ENCODE measurements around the gene PRKAG1.

PRKAG1 gene

DNA sequence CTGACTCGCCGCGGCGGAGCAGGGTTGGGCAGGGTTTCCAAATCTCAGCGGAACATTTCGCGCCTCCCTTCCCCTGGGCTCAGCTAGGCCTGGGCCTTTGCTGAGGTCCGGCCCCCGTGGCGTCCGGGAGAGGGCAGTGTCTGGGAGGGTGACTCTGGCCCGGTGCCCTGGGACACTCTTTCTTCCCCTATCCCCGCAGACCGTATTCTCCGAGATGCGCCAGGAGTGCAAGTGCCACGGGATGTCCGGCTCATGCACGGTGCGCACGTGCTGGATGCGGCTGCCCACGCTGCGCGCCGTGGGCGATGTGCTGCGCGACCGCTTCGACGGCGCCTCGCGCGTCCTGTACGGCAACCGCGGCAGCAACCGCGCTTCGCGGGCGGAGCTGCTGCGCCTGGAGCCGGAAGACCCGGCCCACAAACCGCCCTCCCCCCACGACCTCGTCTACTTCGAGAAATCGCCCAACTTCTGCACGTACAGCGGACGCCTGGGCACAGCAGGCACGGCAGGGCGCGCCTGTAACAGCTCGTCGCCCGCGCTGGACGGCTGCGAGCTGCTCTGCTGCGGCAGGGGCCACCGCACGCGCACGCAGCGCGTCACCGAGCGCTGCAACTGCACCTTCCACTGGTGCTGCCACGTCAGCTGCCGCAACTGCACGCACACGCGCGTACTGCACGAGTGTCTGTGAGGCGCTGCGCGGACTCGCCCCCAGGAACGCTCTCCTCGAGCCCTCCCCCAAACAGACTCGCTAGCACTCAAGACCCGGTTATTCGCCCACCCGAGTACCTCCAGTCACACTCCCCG, 37.4 kb downstream of the PRKAG1 start:
- TF ChIP-seq, protein P1, sequence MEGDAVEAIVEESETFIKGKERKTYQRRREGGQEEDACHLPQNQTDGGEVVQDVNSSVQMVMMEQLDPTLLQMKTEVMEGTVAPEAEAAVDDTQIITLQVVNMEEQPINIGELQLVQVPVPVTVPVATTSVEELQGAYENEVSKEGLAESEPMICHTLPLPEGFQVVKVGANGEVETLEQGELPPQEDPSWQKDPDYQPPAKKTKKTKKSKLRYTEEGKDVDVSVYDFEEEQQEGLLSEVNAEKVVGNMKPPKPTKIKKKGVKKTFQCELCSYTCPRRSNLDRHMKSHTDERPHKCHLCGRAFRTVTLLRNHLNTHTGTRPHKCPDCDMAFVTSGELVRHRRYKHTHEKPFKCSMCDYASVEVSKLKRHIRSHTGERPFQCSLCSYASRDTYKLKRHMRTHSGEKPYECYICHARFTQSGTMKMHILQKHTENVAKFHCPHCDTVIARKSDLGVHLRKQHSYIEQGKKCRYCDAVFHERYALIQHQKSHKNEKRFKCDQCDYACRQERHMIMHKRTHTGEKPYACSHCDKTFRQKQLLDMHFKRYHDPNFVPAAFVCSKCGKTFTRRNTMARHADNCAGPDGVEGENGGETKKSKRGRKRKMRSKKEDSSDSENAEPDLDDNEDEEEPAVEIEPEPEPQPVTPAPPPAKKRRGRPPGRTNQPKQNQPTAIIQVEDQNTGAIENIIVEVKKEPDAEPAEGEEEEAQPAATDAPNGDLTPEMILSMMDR (conservative IDR thresholded peaks at IDR 0.05; ENCODE audit: low read length) = no peak
- no peak overlapping the region for H3K4me3 ChIP-seq (ENCODE audit: low read length)
- DNase-seq (ENCODE audit: low read depth) = no peak

GRCh38 chr12:48980389-48980952, 38.1 kb downstream of the PRKAG1 start:
- DNase-seq (ENCODE audit: low read depth) = no peak
- H3K4me3 ChIP-seq (ENCODE audit: low read length) = no peak overlapping the region
- TF ChIP-seq, protein P1 (conservative IDR thresholded peaks at IDR 0.05; ENCODE audit: low read length) = no peak

DNA sequence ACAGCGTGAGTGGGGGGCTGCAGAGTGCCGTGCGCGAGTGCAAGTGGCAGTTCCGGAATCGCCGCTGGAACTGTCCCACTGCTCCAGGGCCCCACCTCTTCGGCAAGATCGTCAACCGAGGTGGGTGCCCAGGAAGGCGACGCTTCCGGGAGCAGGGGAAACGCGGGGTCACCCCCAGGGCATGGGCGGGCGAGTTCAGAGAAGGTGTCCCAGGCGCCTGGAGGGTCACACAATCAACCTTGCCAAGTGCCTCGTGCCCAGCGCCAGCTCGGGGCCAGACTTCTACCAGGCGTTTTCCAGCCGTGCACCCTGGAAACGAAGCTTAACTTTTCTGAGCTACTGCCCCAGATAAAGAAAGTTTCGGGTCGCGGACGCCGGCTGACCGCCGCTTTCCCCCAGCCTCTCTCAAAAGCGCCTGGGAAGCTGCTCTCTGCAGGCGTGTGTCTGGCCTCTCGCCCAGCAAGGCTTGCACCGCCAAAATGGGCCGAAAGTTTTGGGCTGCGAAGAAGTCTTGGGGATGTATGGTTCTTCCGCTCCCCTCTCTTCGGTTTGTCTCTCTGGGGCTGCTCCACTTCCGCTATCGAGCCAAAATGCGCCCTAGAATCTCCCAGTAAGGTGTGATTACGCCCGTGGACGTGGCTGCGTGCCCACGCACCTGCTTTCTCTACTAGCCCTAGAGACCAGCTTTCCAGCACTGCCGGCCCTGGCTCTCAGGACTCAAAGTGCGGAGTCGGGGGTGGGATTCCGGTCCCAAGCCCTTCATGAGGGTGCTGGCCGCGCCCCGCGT, 38.8 kb downstream of the PRKAG1 start:
- H3K4me3 ChIP-seq (ENCODE audit: low read length) = peak overlapping the region; percentile 9; the same call in 1 of the 2 replicates
- TF ChIP-seq, protein P1 (conservative IDR thresholded peaks at IDR 0.05; ENCODE audit: low read length) = no peak
- no peak for DNase-seq (ENCODE audit: low read depth)

DNA sequence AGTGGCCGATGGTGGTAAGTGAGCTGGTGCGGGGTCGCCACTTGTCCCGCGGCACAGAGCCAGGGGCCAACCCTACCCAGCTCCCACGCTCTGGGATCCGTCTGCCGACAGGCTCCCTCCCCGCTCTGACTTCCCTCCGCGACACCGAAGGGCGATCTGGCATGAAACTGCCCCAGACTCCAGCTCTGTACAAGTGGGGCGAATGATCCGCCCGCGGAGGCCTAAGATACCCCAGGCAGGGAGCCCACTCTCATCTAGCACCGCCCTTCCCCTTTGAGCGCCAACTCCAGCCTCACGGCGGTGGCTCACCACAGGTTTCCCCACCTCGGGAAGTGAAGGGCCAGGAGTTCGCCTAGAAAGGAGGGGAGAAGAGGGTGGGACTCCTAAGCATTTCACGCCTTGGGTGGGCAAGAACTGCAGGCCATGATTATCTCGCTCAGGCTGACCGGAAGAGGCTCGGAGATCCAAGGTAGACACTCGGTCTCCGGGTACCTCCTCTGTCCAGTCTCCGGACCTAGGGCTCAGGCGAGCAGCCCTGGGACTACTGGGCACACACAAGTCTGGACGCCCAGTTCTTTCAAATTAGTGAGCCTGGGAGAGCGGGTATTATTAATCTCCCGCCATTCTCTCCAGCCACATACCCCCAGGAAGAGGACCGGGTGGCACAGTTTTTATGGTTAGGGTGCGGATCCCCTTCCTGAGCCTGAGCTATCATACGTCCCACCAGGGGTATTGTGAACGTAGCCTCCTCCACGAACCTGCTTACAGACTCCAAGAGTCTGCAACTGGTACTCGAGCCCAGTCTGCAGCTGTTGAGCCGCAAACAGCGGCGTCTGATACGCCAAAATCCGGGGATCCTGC, 39.6 kb downstream of the PRKAG1 start:
- H3K4me3 ChIP-seq (ENCODE audit: low read length) = peak overlapping the region; percentile 9
- no peak for DNase-seq (ENCODE audit: low read depth)
- TF ChIP-seq, protein P1 (conservative IDR thresholded peaks at IDR 0.05; ENCODE audit: low read length) = no peak

- DNase-seq (ENCODE audit: low read depth) = no peak
- H3K4me3 ChIP-seq (ENCODE audit: low read length) = peak within 1 kb of the TSS; percentile 9
- TF ChIP-seq, protein P1 (conservative IDR thresholded peaks at IDR 0.05; ENCODE audit: low read length) = no peak
These were observed 40.3 kb downstream of the PRKAG1 start, which contains the start of gene WNT1 for GRCh38 chr12:48978291-48978740. Gene WNT1, plus strand, starts transcription at chr12:48978322. Its CDS starts 329 bp downstream, at chr12:48978651.

Measured in AG10803 (cell line).